ENCODE results near the gene AKAP10. TPM values are rescaled to one million over a fixed set of nuclear protein-coding genes. Genes with fewer than 3 reads are reported as not detected.
"Not testable (repeated sequence)": the region's sequence is repeated elsewhere in the genome, so short reads cannot be mapped to it uniquely, and the experiment has no call there.

The AKAP10 gene
- total RNA-seq, 1 donor from 2014 or later, result 29.8 TPM

DNA sequence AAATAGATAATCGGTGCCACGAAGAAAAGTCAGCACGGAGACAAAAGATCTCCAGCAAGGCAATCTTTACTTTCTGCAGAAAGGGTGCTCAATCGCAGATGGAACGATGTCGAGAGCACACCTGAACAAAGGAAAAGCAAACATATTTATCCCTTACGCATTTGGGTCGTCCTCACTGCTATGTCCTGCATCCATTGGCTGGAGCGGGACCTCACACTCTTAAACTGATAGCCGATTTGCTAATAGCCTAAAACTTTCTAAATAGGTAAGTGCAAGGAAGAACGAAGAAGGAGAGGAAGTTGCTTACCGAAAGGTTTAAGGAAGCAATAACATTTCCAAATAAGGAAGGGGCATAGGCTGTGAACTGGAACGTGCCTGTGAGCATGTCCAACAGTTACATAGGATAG is 1.2 kb upstream of the AKAP10 start:
- peaks cover 2% of the 10 kb centered on the region for H3K27me3 Mint-ChIP-seq (ENCODE audit: unreplicated experiment)
- TF ChIP-seq, protein P1, sequence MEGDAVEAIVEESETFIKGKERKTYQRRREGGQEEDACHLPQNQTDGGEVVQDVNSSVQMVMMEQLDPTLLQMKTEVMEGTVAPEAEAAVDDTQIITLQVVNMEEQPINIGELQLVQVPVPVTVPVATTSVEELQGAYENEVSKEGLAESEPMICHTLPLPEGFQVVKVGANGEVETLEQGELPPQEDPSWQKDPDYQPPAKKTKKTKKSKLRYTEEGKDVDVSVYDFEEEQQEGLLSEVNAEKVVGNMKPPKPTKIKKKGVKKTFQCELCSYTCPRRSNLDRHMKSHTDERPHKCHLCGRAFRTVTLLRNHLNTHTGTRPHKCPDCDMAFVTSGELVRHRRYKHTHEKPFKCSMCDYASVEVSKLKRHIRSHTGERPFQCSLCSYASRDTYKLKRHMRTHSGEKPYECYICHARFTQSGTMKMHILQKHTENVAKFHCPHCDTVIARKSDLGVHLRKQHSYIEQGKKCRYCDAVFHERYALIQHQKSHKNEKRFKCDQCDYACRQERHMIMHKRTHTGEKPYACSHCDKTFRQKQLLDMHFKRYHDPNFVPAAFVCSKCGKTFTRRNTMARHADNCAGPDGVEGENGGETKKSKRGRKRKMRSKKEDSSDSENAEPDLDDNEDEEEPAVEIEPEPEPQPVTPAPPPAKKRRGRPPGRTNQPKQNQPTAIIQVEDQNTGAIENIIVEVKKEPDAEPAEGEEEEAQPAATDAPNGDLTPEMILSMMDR (IDR thresholded peaks at IDR 0.05; ENCODE audit: partially characterized antibody, unreplicated experiment), result no peak
- no peaks in the 10 kb centered on the region for H3K36me3 Mint-ChIP-seq (ENCODE audit: unreplicated experiment)
- peak overlapping the region; percentile 91 for H3K4me3 Mint-ChIP-seq (ENCODE audit: unreplicated experiment)
- H3K9me3 Mint-ChIP-seq (ENCODE audit: unreplicated experiment), result peaks cover 9% of the 10 kb centered on the region
- no peaks in the 10 kb centered on the region for H3K4me1 Mint-ChIP-seq (ENCODE audit: low read depth, unreplicated experiment)
- no peak for DNase-seq
- H3K27ac Mint-ChIP-seq (ENCODE audit: unreplicated experiment), result peak overlapping the region; percentile 90

DNA sequence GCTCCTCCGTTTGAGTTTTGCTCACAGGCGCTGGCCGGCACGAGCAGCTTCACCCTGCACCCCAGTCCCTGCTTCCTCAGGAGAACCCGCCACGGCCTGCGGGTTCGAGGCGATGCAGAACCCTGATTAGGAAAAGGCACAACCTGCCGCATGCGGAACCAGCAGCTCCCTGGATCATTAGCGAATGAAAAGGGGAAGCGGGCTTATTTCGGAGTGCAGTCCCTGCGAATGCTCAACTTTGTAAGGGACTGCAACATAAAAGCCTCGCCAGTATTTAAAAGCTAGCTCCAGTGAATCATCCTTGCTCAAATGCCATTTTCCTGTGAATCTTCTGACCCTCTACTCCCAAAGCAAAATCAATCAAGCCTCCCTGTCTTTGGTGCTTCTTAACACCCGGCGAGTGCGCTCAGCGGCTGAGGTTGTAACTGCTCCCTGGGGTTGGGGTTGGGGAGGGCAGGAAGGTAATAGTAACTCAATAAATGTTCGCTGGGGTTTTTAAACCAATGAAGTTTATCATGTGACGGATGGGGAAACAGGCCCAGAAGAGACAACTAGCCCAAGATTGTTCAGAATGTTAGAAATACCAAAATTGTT is 678 bp upstream of the AKAP10 start:
- Mint-ChIP-seq H3K4me3 (ENCODE audit: unreplicated experiment) (peak overlapping the region; percentile 91), H3K27me3 (ENCODE audit: unreplicated experiment) (peaks cover 2% of the 10 kb centered on the region), H3K27ac (ENCODE audit: unreplicated experiment) (peak overlapping the region; percentile 90), H3K9me3 (ENCODE audit: unreplicated experiment) (peaks cover 9% of the 10 kb centered on the region), H3K36me3 (ENCODE audit: unreplicated experiment) (no peaks in the 10 kb centered on the region), H3K4me1 (ENCODE audit: low read depth, unreplicated experiment) (no peaks in the 10 kb centered on the region)
- DNase-seq, result peak; percentile 17
- TF ChIP-seq, protein P1 (IDR thresholded peaks at IDR 0.05; ENCODE audit: partially characterized antibody, unreplicated experiment), result no peak

DNA sequence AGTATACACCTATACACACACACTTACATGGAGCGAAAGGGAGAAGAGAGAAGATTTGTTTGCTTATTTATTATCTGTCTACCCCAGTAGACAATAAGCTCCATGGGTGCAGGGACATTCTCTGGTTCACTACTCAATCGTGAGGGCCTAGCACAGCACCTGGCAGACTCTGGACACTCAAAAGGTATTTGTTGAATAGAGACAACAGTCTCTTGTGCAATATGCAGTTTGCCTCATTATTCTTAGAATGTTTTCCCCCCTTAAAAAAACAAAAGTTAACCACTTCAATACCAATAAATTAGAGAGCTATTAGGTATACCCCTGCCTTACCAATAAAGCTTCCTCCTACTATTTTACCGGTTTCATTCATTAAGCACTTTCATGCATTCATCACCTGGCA is 2.0 kb downstream of the AKAP10 start:
- Mint-ChIP-seq H3K27me3 (ENCODE audit: unreplicated experiment) (peaks cover 2% of the 10 kb centered on the region), H3K4me3 (ENCODE audit: unreplicated experiment) (peak overlapping the region; percentile 32), H3K9me3 (ENCODE audit: unreplicated experiment) (peaks cover 9% of the 10 kb centered on the region), H3K36me3 (ENCODE audit: unreplicated experiment) (no peaks in the 10 kb centered on the region), H3K4me1 (ENCODE audit: low read depth, unreplicated experiment) (no peaks in the 10 kb centered on the region), H3K27ac (ENCODE audit: unreplicated experiment) (no peak overlapping the region)
- no peak for DNase-seq
- TF ChIP-seq, protein P1 (IDR thresholded peaks at IDR 0.05; ENCODE audit: partially characterized antibody, unreplicated experiment), result no peak

DNA sequence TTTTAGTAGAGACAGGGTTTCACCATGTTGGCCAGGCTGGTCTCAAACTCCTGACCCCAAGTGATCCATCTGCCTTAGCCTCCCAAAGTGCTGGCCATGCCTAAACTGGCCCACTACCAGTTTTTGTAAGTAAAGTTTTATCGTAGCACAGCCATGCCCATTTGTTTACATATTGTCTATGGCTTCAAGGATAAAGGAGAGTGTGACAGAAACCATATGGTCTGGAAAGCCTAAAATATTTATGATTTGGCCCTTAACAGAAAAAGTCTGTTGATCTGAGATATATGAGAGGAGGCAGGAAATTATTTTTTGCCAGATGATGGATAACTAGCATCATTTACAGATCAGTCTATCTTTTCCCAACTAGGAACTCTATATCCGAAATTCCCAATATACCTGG is 4.5 kb downstream of the AKAP10 start:
- TF ChIP-seq, protein P1 (IDR thresholded peaks at IDR 0.05; ENCODE audit: partially characterized antibody, unreplicated experiment), result no peak
- no peak overlapping the region for H3K27ac Mint-ChIP-seq (ENCODE audit: unreplicated experiment)
- no peak overlapping the region for H3K4me3 Mint-ChIP-seq (ENCODE audit: unreplicated experiment)
- no peak for DNase-seq
- no peaks in the 10 kb centered on the region for H3K36me3 Mint-ChIP-seq (ENCODE audit: unreplicated experiment)
- peaks cover 2% of the 10 kb centered on the region for H3K27me3 Mint-ChIP-seq (ENCODE audit: unreplicated experiment)
- peaks cover 2% of the 10 kb centered on the region for H3K9me3 Mint-ChIP-seq (ENCODE audit: unreplicated experiment)
- no peaks in the 10 kb centered on the region for H3K4me1 Mint-ChIP-seq (ENCODE audit: low read depth, unreplicated experiment)

DNA sequence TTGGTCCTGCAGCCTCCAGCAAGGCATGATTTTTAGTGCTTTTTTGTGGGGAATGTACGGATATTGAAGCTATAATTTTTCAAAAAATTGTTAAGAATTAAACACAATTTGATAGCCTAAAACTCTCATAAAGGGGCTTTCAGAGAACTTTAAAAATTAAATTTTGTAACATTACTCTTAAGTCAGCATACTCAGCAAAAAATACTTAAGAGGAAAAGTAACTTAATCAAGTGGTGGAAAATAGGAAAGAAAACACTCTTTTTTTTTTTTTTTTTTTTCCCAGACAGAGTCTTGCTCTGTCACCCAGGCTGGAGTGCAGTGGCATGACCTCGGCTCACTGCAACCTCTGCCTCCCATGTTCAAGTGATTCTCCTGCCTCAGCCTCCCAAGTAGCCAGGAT is 14.7 kb downstream of the AKAP10 start:
- H3K27ac Mint-ChIP-seq (ENCODE audit: unreplicated experiment); H3K36me3 Mint-ChIP-seq (ENCODE audit: unreplicated experiment); H3K9me3 Mint-ChIP-seq (ENCODE audit: unreplicated experiment); H3K4me1 Mint-ChIP-seq (ENCODE audit: low read depth, unreplicated experiment); H3K4me3 Mint-ChIP-seq (ENCODE audit: unreplicated experiment); H3K27me3 Mint-ChIP-seq (ENCODE audit: unreplicated experiment); DNase-seq: not testable (repeated sequence)

Data from glutamatergic neuron (in vitro differentiated cells).